CD14-positive monocyte (primary cell): ENCODE measurements around the gene ASCC2. TPM values are rescaled to one million over a fixed set of nuclear protein-coding genes. Genes with fewer than 3 reads are reported as not detected.
"Not testable (repeated sequence)": the region's sequence is repeated elsewhere in the genome, so short reads cannot be mapped to it uniquely, and the experiment has no call there.

Source experiments
- DNase-seq, 3 donors: peaks; one replicate each; pipeline ENCODE4 v3.0.0-alpha.2; 2011 to 2022
- H2AFZ ChIP-seq: 2 replicates; pipeline ENCODE4 v1.6.0; 2012; ENCODE audit warnings: mild to moderate bottlenecking, low read depth, low read length, inconsistent platforms; ENCODE audit not compliant: insufficient read depth, poor library complexity, severe bottlenecking
- H3K27ac ChIP-seq, 2 donors: 1 replicate in 1 of 2; 2 replicates in 1 of 2; pipeline ENCODE4 v1.5.1; 2012 to 2013; ENCODE audit warnings: low read length in 2 of 2, control low read depth in 1 of 2, inconsistent platforms in 1 of 2, low read depth in 1 of 2, mild to moderate bottlenecking in 1 of 2
- H3K27me3 ChIP-seq, 2 donors: one replicate each; pipeline versions ENCODE4 v1.6.0 to v1.6.1; 2011 to 2013; ENCODE audit warnings: low read length in 2 of 2; ENCODE audit not compliant: control insufficient read depth in 2 of 2, insufficient read depth in 2 of 2
- H3K36me3 ChIP-seq, 2 donors: replicated peaks in 1 of 2; 1 replicate in 1 of 2; 2 replicates in 1 of 2; pipeline versions ENCODE4 v1.5.1 to v1.6.1; 2012 to 2013; ENCODE audit warnings: low read length in 2 of 2, control low read depth in 1 of 2, inconsistent platforms in 1 of 2, mild to moderate bottlenecking in 1 of 2; ENCODE audit not compliant: insufficient read depth in 2 of 2, control insufficient read depth in 1 of 2
- H3K4me1 ChIP-seq, 2 donors: 1 replicate in 1 of 2; 2 replicates in 1 of 2; pipeline versions ENCODE4 v1.5.1 to v1.6.1; 2012 to 2013; ENCODE audit warnings: low read length in 2 of 2, control low read depth in 1 of 2, inconsistent platforms in 1 of 2, mild to moderate bottlenecking in 1 of 2, moderate library complexity in 1 of 2; ENCODE audit not compliant: insufficient read depth in 2 of 2, control insufficient read depth in 1 of 2
- H3K4me2 ChIP-seq: replicated peaks from 2 replicates; pipeline ENCODE3; 2012; ENCODE audit warnings: low read length, moderate library complexity, mild to moderate bottlenecking; ENCODE audit not compliant: poor library complexity, severe bottlenecking; ENCODE audit errors: extremely low read depth
- H3K4me3 ChIP-seq, 3 experiments: fragments of 200-600 bp in 1 of 3; sonication (generic) in 1 of 3; replicated peaks in 1 of 3; 1 replicate in 2 of 3; 2 replicates in 1 of 3; pipeline ENCODE4 v1.5.1; 2011 to 2013; ENCODE audit warnings: low read length in 3 of 3, mild to moderate bottlenecking in 3 of 3, control low read depth in 2 of 3, low read depth in 2 of 3, inconsistent platforms in 1 of 3, moderate library complexity in 1 of 3
- H3K79me2 ChIP-seq: 2 replicates; pipeline ENCODE4 v1.6.0; 2012; ENCODE audit warnings: mild to moderate bottlenecking, control low read depth, inconsistent platforms, low read length, moderate library complexity; ENCODE audit not compliant: insufficient read depth
- H3K9ac ChIP-seq: 2 replicates; pipeline ENCODE4 v1.6.0; 2017; ENCODE audit warnings: low read length, mild to moderate bottlenecking; ENCODE audit not compliant: insufficient read depth, poor library complexity, severe bottlenecking
- H3K9me3 ChIP-seq, 2 donors: replicated peaks in 1 of 2; 1 replicate in 1 of 2; 2 replicates in 1 of 2; pipeline versions ENCODE4 v1.5.1 to v1.6.1; 2012 to 2013; ENCODE audit warnings: low read length in 2 of 2, control low read depth in 1 of 2; ENCODE audit not compliant: control insufficient read depth in 1 of 2, insufficient read depth in 1 of 2
- H4K20me1 ChIP-seq: 2 replicates; pipeline ENCODE4 v1.6.0; 2012; ENCODE audit warnings: mild to moderate bottlenecking, low read length, control low read depth, moderate library complexity; ENCODE audit not compliant: insufficient read depth
- H3K27ac Mint-ChIP-seq, 7 donors: one replicate each; pipeline ENCODE4 v1.8.0; 2020; ENCODE audit warnings: mild to moderate bottlenecking in 7 of 7, mixed read lengths in 7 of 7, moderate library complexity in 6 of 7, inconsistent platforms in 2 of 7
- H3K27me3 Mint-ChIP-seq, 3 donors: one replicate each; pipeline ENCODE4 v1.8.0; 2021 to 2022; ENCODE audit warnings: low read depth in 3 of 3, mild to moderate bottlenecking in 3 of 3, mixed read lengths in 3 of 3, moderate library complexity in 3 of 3, inconsistent platforms in 1 of 3
- H3K36me3 Mint-ChIP-seq, 2 donors: one replicate each; pipeline ENCODE4 v1.8.0; 2020; ENCODE audit warnings: mixed read lengths in 2 of 2, inconsistent platforms in 1 of 2, mild to moderate bottlenecking in 1 of 2
- H3K4me1 Mint-ChIP-seq: one replicate; pipeline ENCODE4 v1.8.0; 2020; ENCODE audit warnings: mild to moderate bottlenecking, mixed read lengths
- H3K4me3 Mint-ChIP-seq, 2 donors: one replicate each; pipeline ENCODE4 v1.8.0; 2020; ENCODE audit warnings: mild to moderate bottlenecking in 2 of 2, mixed read lengths in 2 of 2, moderate library complexity in 1 of 2
- H3K9me3 Mint-ChIP-seq, 7 donors: one replicate each; pipeline ENCODE4 v1.8.0; 2020 to 2022; ENCODE audit warnings: mixed read lengths in 7 of 7, mild to moderate bottlenecking in 6 of 7, moderate library complexity in 6 of 7, inconsistent platforms in 2 of 7
- CTCF ChIP-seq: fragments of 200-600 bp; IDR thresholded peaks from one replicate; pipeline ENCODE4 v1.8.0; 2022; ENCODE audit warnings: antibody characterized with exemption, mild to moderate bottlenecking
- WGBS: methylation state at CpG from one replicate; pipeline ENCODE4 v1.1.5; 2013; ENCODE audit warnings: missing lambda C conversion rate; ENCODE audit not compliant: insufficient coverage; 5-methylcytosine and 5-hydroxymethylcytosine counted together
- intact Hi-C, 2 donors: fragments of 100-400 bp; cut with micrococcal nuclease; formaldehyde crosslinking; loops; one replicate each; pipeline versions ENCODE4 v1.15.0 to v1.15.1; 2023
- polyA plus RNA-seq, 3 donors: library from polyadenylated mRNA; depleted of rRNA in 1 of 3; unstranded in 2 of 3; stranded (reverse) in 1 of 3; fragments of 300-500 nt in 2 of 3; fragments of >200 nt in 1 of 3; fragmentation: Illumina TruSeq in 2 of 3; gene quantifications; 1 replicate in 2 of 3; 2 replicates in 1 of 3; pipeline ENCODE4 v1.2.3, GENCODE V29; 2012 to 2021

ASCC2 gene
- polyA plus RNA-seq, 3 donors, result 23.8 to 77.2 (median 39.6) TPM

- H3K4me1 ChIP-seq, result peaks cover 7 to 10% of the 10 kb centered on the region in 2 donors
- intact Hi-C loops, result loop anchor here in 1 of 2 donors (10.0 kb wide), 1 partner anchor 54 kb away; the partner anchor contains the start of gene MTMR3
- H3K9ac ChIP-seq, result no peak overlapping the region
- peak overlapping the region in 1 of 2 donors; percentile 63 for H3K27ac ChIP-seq
- 100% methylated on average over 2 of the region's 8 CpGs for WGBS
- no peak for DNase-seq
- H3K4me2 ChIP-seq, result no peak overlapping the region
- Mint-ChIP-seq H3K9me3 (no peaks in the 10 kb centered on the region), H3K36me3 (peaks cover 61 to 81% of the 10 kb centered on the region in 2 donors), H3K4me3 (no peak overlapping the region), H3K27me3 (peaks cover 0 to 2% (median 0%) of the 10 kb centered on the region in 3 donors), H3K27ac (peak overlapping the region in 2 of 7 donors; percentile 47 to 81), H3K4me1 (peaks cover 13% of the 10 kb centered on the region)
- H3K27me3 ChIP-seq, result no peaks in the 10 kb centered on the region
- no peak for TF ChIP-seq CTCF
- H3K4me3 ChIP-seq, result no peak overlapping the region
- peaks cover 11% of the 10 kb centered on the region for H4K20me1 ChIP-seq
- H3K9me3 ChIP-seq, result no peaks in the 10 kb centered on the region
- peaks cover 40 to 81% of the 10 kb centered on the region in 2 donors for H3K36me3 ChIP-seq
- H2AFZ ChIP-seq, result no peak overlapping the region
- H3K79me2 ChIP-seq, result peaks cover 35% of the 10 kb centered on the region
Observed at GRCh38 chr22:29830585-29830984, 7.5 kb downstream of the ASCC2 start.

GRCh38 chr22:29827726-29828125 is 10.3 kb downstream of the ASCC2 start:
- intact Hi-C loops, H4K20me1 ChIP-seq, H3K4me2 ChIP-seq, DNase-seq, H3K4me3 Mint-ChIP-seq, H3K27me3 Mint-ChIP-seq, H2AFZ ChIP-seq, H3K4me3 ChIP-seq, H3K27me3 ChIP-seq, H3K27ac ChIP-seq, H3K9me3 ChIP-seq, H3K9ac ChIP-seq, H3K9me3 Mint-ChIP-seq: not testable (repeated sequence)
- H3K27ac Mint-ChIP-seq, result peak overlapping the region in 4 of 7 donors; percentile 3 to 79 (median 49)
- H3K36me3 Mint-ChIP-seq, result peaks cover 65 to 87% of the 10 kb centered on the region in 2 donors
- peaks cover 18% of the 10 kb centered on the region for H3K4me1 Mint-ChIP-seq
- H3K4me1 ChIP-seq, result peaks cover 13 to 23% of the 10 kb centered on the region in 2 donors
- 71% methylated on average over 1 of the region's 1 CpG for WGBS
- H3K79me2 ChIP-seq, result peaks cover 19% of the 10 kb centered on the region
- peaks cover 49 to 84% of the 10 kb centered on the region in 2 donors for H3K36me3 ChIP-seq
